GM21526 (cell line): Measurements from ENCODE around the gene NHS.

Experiments used
- ATAC-seq: cut with Tn5 transposase; IDR thresholded peaks from one replicate; pipeline ENCODE4 v1.9.1; 2021; ENCODE audit warnings: moderate library complexity; ENCODE audit not compliant: unreplicated experiment, low FRiP score

The NHS gene

GRCh38 chrX:17535229-17535628, 160.2 kb downstream of the NHS start:
- peak; percentile 59 for ATAC-seq

GRCh38 chrX:17537723-17538243, 162.8 kb downstream of the NHS start:
- no peak for ATAC-seq

- no peak for ATAC-seq
Measured at GRCh38 chrX:17542123-17542522, 167.1 kb downstream of the NHS start.

DNA sequence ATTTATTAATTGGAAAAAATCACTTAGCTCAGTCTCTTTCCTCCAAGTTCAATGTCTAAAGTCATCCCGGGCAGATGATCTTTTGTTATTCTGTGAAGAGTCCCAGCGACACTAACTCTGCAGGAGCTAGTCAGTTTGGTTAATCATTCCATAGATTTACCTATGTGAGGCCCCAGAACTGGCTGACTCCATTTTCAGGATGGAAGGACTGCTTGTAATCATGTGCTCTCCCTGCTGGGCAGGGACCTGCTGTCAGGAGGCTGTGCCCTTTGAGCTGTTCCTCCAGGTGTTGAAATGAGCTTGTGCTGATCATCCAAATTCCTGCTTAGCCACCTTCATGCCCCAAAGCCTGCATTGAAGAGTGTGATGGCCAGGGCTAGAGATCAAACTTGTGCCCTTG, 169.8 kb downstream of the NHS start:
- ATAC-seq: no peak

GRCh38 chrX:17546356-17546755, 171.4 kb downstream of the NHS start:
- ATAC-seq: no peak

GRCh38 chrX:17547658-17548057, 172.7 kb downstream of the NHS start:
- ATAC-seq: no peak

DNA sequence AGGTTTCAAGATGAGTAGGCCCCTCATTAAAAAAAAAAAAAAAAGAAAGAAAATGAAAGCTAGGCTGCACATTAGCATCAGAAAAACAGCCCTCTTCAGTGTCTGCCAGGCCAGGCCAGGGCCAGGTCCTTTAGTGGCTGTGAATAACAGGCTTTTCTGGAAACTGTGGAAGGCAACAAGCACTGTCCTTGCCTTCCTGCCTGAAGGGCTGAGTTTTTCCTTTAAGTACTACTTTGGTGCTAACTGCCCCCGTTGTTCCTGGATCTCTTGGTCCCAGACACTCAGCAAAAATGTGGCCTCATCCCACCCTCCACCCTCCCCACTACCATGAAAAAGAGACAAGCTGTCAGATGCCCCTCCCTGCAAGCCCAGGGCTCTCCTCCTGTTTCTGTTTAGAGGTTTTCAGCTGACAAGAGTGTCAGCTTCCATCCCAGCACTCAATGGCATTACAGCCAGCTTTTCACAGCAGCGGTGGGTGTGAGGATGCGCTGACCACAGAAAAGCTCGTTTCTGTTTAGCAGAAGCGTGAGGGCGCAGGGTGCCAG, 174.2 kb downstream of the NHS start:
- ATAC-seq: no peak

- ATAC-seq: no peak
Measured at GRCh38 chrX:17550011-17550410, 175.0 kb downstream of the NHS start.

DNA sequence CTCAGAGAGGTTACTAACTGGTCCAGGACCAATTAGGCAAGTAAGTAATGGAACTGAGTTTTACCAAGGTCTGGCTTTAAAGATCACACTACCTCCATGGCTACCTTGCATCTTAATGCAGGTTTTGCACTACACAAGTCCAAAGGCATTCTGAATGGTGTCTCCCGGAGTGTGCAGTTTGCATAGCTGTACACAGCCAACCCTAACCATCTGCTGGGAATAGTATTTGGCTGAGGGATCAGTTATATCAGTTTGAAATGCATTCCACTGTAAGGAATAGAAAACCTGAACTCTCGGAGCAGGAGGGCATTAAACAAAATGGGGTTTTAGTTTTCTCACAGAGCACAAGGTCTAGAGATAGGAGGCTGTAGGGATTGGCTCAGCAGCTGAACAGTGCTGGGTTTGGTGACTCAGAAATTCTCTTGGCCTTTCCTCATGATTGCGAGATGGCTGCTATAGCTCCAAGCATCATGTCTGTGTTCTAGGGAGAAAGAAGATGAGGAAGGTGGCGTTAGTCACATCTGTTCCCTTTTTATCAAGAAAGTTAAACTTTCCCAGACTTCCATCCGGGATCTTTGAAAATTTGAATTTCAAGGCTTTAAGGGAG, 177.1 kb downstream of the NHS start:
- no peak for ATAC-seq

DNA sequence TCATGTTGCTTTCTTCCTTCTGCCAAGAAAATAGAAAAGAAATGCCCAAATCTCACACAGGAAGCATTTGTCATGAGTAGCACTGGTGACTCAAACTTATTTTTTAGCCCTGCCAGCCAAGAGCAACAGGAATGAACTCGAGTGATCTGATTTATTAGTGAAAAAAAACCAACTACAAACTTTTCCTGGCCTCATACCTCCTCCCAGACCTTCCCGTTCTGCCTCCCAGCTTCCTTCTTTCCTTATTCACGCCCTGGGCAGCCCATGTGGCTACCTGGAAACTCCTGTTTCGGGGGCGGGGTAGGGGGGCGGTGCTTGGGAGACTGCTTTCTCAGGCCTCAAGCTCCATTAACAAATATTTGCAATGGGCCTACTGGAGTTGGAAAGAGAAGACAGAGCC, 178.5 kb downstream of the NHS start:
- ATAC-seq: no peak

DNA sequence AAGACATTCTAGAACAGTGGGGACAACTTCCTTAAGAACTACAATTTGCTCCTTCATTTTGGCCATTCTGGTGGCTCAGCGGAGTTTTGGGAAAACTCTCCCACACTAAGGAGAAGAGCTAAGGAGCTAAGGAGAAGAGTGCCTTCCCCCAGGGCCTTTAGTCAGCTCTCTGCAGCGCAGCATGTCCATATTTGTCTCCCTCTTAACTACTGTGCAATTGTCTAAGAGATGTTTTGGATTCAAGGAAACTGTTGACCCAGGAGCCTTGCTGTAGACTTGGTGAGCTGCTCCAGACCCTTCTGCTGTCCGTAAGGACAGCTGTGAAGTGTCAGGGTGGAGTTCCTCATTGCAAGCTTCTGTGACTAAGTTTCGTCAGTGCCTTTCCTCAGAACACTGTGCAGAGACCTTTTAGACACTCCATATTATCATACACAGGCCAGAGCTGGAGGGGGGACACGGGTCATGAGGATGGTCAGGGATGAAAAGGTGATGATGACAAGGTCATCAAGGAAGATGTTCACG, 179.0 kb downstream of the NHS start:
- no peak for ATAC-seq

GRCh38 chrX:17554914-17555313, 179.9 kb downstream of the NHS start:
- no peak for ATAC-seq

DNA sequence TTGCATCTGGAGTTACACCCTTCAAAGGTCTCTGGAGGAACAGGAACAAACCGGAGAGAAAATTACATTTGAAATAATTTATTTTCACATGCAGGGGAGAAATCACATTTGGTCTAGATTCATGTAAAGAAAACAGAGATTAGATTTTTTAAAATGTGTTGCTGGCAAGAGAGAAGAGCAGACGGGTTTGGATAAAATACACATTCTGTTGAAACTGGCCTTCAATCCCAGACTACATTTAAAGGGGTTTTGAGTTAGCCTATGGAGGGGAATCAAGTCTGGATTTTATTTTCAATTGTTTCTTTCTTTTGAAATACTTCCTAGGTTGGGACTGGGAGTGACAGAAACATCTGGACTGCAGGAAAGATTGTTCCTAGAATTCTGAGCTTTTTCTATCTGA, 180.8 kb downstream of the NHS start:
- ATAC-seq: no peak

DNA sequence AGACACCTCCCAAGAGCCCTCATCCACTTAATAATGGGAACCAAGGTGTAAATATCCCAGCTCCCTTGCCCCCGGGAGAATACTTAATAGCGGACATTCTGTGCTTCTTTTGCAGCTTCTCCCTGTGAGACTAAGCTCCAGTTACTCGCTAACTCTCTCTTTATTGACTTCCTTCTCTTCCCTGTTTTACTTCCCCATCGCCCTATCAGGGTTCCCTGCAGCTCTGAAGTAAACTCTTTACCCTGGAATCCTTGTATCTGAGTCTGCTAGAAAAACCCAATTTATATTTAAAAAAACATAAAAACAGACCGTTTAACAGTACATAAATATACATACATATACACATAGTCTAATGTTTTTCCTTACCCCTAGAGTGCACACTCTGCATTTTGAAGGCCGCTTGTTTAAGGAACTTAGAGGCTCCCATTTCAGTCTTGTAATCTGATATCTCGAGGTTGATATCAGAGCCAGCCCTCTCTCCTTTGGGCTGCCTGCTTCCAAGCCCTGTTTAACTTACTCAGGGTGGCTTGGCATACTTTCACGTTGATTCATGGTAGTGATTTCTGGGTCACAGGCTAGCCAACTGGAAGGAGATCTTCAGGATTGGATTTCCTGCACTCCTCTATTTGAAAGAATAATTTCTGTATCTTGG, 184.9 kb downstream of the NHS start:
- ATAC-seq: no peak

DNA sequence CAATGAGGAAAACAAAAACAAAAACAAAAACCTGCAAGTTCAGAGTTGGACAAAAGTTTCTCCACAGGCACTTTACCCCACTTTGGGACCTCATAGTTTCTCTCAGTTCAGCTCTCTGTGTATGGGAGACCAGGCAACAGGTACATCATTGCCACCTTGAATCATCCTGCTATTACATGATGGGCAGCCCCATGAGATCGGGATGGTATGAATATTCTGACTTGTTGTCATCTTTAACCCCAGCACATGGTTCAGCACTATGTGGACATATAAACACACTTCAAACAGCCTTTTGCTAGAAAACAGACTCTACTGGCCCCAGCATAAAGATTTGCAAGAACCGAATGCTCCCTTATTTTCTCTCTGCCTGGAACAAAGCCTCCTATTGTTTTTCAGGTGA, 185.4 kb downstream of the NHS start:
- ATAC-seq: no peak

GRCh38 chrX:17563076-17563475, 188.1 kb downstream of the NHS start:
- no peak for ATAC-seq

DNA sequence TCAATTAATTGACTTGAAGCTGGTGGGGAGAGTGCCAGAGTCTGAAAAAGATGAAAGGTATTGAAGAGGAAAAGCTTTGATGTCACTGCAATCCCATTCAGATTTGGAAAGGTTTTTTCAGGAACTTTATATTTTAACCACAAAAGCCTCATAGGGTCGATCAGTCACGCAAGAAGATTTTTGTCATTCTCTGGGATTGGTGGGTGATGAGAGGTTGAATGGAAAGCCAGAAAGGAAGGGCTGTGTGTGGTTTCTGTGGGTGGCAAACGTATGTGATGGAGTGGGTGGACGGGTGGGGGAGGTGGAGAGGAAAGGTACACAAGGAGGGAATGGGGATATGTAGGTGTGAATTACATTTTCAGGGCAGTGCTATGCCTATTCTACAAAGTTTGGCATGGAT, 188.5 kb downstream of the NHS start:
- ATAC-seq: no peak

DNA sequence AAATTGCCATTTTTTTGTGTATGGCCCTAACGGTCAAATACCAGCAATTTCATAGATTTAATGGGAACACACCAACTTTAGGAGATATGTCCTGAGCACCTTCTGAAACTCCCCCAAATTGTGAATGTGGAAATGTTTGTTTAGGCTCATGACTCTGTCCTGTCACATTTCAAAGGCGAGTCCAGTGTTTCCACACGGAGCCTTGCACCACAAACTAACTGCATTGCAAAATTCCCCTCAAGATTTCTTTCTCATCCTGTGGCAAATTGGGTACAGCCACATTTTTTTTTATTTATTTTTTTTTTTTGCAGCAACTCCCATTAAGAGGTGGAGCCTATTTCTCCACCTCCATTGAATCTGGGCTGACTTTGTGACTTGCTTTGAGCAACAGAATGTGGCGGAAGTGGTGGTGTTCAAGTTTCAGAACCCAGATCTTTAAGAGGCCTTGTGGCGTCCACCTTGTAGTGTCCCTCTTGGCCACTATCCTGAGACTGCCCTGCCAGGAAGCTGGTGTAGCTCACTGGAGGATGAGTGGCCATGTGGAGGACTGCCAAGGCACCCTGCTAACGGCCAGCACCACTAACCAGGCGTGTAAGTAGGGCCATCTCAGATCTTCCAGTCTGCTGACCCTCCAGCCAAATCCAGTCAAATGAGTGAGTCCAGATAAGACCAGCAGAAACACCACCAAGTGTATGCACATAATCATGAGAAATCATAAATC, 189.8 kb downstream of the NHS start:
- no peak for ATAC-seq

GRCh38 chrX:17566740-17567139, 191.7 kb downstream of the NHS start:
- no peak for ATAC-seq

GRCh38 chrX:17567187-17567586, 192.2 kb downstream of the NHS start:
- no peak for ATAC-seq

DNA sequence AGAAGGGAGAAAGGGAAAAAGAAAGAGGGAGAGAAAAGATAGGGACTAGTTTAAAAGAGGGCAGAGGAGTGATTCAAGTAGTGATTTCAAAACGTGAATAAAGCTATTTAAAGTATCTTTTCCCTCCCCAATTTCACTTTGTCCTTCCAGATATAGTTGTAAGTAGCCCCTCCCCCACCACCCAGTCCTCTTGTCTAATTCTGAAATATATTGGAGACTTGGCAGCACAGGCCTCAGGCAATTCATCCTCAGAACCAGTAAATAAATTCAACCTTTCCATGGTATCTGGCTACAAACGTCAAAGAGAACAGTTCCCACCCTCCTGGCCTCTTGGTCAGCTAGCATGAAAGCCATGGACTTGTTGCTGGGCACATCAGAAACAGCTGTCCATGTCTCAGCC, 192.8 kb downstream of the NHS start:
- ATAC-seq: no peak
